Liver (tissue), 3 donors: ENCODE results near the gene WLS.

Experiments used
- TAF1 ChIP-seq: conservative IDR thresholded peaks from 2 replicates; pipeline ENCODE4 v1.6.1; 2016; ENCODE audit warnings: antibody characterized with exemption, mild to moderate bottlenecking
- TF ChIP-seq, protein P1 (sequence below): fragments of 150-350 bp; IDR thresholded peaks from 2 replicates; pipeline ENCODE4 v1.5.1; 2017; ENCODE audit warnings: improper control_type of control experiment, low read depth, low read length; ENCODE audit not compliant: missing input control
- donor health status: healthy.
- donor health status: healthy.

GRCh38 chr1:68210027-68210426 is 22.3 kb downstream of the WLS start:
- TF ChIP-seq, protein P1, sequence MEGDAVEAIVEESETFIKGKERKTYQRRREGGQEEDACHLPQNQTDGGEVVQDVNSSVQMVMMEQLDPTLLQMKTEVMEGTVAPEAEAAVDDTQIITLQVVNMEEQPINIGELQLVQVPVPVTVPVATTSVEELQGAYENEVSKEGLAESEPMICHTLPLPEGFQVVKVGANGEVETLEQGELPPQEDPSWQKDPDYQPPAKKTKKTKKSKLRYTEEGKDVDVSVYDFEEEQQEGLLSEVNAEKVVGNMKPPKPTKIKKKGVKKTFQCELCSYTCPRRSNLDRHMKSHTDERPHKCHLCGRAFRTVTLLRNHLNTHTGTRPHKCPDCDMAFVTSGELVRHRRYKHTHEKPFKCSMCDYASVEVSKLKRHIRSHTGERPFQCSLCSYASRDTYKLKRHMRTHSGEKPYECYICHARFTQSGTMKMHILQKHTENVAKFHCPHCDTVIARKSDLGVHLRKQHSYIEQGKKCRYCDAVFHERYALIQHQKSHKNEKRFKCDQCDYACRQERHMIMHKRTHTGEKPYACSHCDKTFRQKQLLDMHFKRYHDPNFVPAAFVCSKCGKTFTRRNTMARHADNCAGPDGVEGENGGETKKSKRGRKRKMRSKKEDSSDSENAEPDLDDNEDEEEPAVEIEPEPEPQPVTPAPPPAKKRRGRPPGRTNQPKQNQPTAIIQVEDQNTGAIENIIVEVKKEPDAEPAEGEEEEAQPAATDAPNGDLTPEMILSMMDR: no peak
- TF ChIP-seq TAF1: no peak
